Smooth muscle cell (in vitro differentiated cells): ENCODE data around the gene SELPLG. TPM values are rescaled to one million over a fixed set of nuclear protein-coding genes. Genes with fewer than 3 reads are reported as not detected.

Source experiments
- DNase-seq: peaks from one replicate; lab custom pipeline; 2025; ENCODE audit not compliant: unreplicated experiment; lab: John Stamatoyannopoulos, UW
- H2AFZ ChIP-seq: fragments of 200-600 bp; sonication (generic); 2 replicates; pipeline ENCODE4 v1.6.0; 2016; ENCODE audit warnings: antibody characterized with exemption, low read depth, mild to moderate bottlenecking
- H3F3A ChIP-seq: fragments of 200-600 bp; sonication (generic); 2 replicates; pipeline ENCODE4 v1.6.0; 2017; ENCODE audit warnings: antibody characterized with exemption, low read depth
- H3K27ac ChIP-seq: fragments of 200-600 bp; sonication (generic); 2 replicates; pipeline ENCODE4 v1.5.1; 2016; ENCODE audit warnings: low read depth, mild to moderate bottlenecking
- H3K27me3 ChIP-seq: fragments of 200-600 bp; sonication (generic); 2 replicates; pipeline ENCODE4 v1.6.1; 2016; ENCODE audit warnings: low read depth, mild to moderate bottlenecking
- H3K36me3 ChIP-seq: fragments of 200-600 bp; sonication (generic); 2 replicates; pipeline ENCODE4 v1.5.1; 2016; ENCODE audit warnings: low read depth
- H3K4me1 ChIP-seq: fragments of 200-600 bp; sonication (generic); 2 replicates; pipeline ENCODE4 v1.5.1; 2016; ENCODE audit warnings: low read depth
- H3K4me2 ChIP-seq: fragments of 200-600 bp; sonication (generic); 2 replicates; pipeline ENCODE4 v1.6.0; 2016; ENCODE audit warnings: mild to moderate bottlenecking
- H3K4me3 ChIP-seq: fragments of 200-600 bp; sonication (generic); 2 replicates; pipeline ENCODE4 v1.5.1; 2016; ENCODE audit warnings: mild to moderate bottlenecking
- H3K79me2 ChIP-seq: fragments of 200-600 bp; sonication (generic); 2 replicates; pipeline ENCODE4 v1.6.0; 2016; ENCODE audit warnings: low read depth, mild to moderate bottlenecking
- H3K9ac ChIP-seq: fragments of 200-600 bp; sonication (generic); 2 replicates; pipeline ENCODE4 v1.6.0; 2016; ENCODE audit warnings: low read depth
- H3K9me3 ChIP-seq: fragments of 200-600 bp; sonication (generic); replicated peaks from 2 replicates; pipeline ENCODE4 v1.5.1; 2016; ENCODE audit warnings: low read depth
- H4K20me1 ChIP-seq: fragments of 200-600 bp; sonication (generic); 2 replicates; pipeline ENCODE4 v1.6.0; 2016; ENCODE audit warnings: low read depth
- WGBS: methylation state at CpG from one replicate; pipeline ENCODE4 v1.1.7; 2016; ENCODE audit warnings: low lambda C conversion rate; 5-methylcytosine and 5-hydroxymethylcytosine counted together
- polyA plus RNA-seq: library from polyadenylated mRNA; unstranded; fragments of >200 nt; fragmentation: Nextera tagmentation; extraction: Ambion mirVana; gene quantifications from 2 replicates; pipeline ENCODE4 v1.2.1, GENCODE V29; 2016
- total RNA-seq: library from RNA; depleted of rRNA; stranded (reverse); fragments of >200 nt; gene quantifications from 2 replicates; pipeline ENCODE4 v1.2.3, GENCODE V29; 2014
- TF ChIP-seq, protein P1 (sequence below): fragments of 200-600 bp; sonication (generic); IDR thresholded peaks from 2 replicates; pipeline ENCODE4 v1.5.1; 2017; ENCODE audit warnings: borderline replicate concordance, mild to moderate bottlenecking, antibody characterized with exemption; ENCODE audit not compliant: insufficient read depth, poor library complexity, severe bottlenecking

Gene SELPLG
- total and polyA plus RNA-seq, 2 experiments from 2014 or later = 0.09 to 2.0 TPM

DNA sequence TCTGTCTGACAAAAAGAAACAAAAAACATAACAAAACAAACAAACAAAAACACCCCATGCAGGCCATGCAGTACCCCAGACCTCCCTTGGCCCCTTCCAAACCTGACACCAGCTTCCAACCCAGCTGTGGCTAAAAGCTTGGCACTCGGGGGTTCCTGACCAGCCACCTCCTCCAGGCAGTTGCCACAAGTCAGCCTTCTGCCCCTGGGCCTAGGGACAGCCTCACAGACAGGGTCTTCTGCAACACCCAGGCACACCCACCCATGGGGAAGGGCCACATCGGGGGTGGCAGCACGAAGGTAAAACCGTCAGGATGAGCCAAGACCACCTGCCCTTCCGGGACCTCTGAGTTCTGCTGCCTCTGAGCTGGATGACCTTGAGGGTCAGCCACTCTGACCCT is 25.1 kb downstream of the SELPLG start:
- Histone ChIP-seq H3K27ac (no peak overlapping the region), H3K27me3 (no peaks in the 10 kb centered on the region), H3K9ac (no peak overlapping the region), H3K4me2 (no peak overlapping the region), H3K4me3 (no peak overlapping the region), H3F3A (peaks cover 7% of the 10 kb centered on the region), H3K79me2 (no peaks in the 10 kb centered on the region), H3K36me3 (no peaks in the 10 kb centered on the region), H3K4me1 (no peaks in the 10 kb centered on the region), H2AFZ (no peak overlapping the region), H4K20me1 (no peaks in the 10 kb centered on the region), H3K9me3 (no peaks in the 10 kb centered on the region)
- DNase-seq = no peak
- TF ChIP-seq, protein P1, sequence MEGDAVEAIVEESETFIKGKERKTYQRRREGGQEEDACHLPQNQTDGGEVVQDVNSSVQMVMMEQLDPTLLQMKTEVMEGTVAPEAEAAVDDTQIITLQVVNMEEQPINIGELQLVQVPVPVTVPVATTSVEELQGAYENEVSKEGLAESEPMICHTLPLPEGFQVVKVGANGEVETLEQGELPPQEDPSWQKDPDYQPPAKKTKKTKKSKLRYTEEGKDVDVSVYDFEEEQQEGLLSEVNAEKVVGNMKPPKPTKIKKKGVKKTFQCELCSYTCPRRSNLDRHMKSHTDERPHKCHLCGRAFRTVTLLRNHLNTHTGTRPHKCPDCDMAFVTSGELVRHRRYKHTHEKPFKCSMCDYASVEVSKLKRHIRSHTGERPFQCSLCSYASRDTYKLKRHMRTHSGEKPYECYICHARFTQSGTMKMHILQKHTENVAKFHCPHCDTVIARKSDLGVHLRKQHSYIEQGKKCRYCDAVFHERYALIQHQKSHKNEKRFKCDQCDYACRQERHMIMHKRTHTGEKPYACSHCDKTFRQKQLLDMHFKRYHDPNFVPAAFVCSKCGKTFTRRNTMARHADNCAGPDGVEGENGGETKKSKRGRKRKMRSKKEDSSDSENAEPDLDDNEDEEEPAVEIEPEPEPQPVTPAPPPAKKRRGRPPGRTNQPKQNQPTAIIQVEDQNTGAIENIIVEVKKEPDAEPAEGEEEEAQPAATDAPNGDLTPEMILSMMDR = no peak
- 92% methylated on average over 5 of the region's 5 CpGs for whole genome bisulfite sequencing

DNA sequence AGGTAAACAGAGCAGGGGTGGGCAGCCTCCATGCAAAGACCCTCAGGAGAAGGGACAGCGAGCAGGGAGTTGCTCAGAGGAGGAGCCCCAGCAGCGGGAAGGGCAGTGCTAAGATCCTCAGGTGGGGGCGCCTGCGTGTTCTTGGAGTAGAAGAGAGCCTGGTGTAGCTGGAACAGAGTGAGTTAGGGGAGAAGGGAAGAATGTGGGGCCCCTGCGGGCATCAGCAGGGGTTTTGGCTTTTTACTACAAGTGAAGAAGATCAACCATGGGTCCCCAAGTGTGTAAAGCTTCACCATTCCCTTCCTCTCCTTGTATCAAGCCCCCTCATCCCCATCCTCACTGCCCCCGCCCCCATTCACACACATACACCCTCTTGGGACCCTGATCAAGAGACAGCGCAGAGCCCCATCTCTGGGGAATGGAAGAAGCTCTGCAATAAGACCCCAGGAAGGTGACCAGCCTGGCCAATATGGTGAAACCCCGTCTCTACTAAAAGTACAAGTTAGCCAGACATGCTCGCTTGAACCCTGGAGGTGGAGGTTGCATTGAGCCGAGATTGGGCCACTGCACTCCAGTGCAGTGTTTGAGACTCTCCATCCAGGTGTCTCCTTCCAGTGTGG is 25.6 kb downstream of the SELPLG start:
- TF ChIP-seq, protein P1 = no peak
- Histone ChIP-seq H3K27ac (no peak overlapping the region), H3F3A (peaks cover 7% of the 10 kb centered on the region), H3K4me2 (no peak overlapping the region), H3K4me1 (no peaks in the 10 kb centered on the region), H3K4me3 (no peak overlapping the region), H3K9ac (no peak overlapping the region), H3K36me3 (no peaks in the 10 kb centered on the region), H2AFZ (no peak overlapping the region), H4K20me1 (no peaks in the 10 kb centered on the region), H3K79me2 (no peaks in the 10 kb centered on the region), H3K27me3 (no peaks in the 10 kb centered on the region), H3K9me3 (no peaks in the 10 kb centered on the region)
- DNase-seq = no peak
- WGBS = 87% methylated on average over 10 of the region's 10 CpGs

DNA sequence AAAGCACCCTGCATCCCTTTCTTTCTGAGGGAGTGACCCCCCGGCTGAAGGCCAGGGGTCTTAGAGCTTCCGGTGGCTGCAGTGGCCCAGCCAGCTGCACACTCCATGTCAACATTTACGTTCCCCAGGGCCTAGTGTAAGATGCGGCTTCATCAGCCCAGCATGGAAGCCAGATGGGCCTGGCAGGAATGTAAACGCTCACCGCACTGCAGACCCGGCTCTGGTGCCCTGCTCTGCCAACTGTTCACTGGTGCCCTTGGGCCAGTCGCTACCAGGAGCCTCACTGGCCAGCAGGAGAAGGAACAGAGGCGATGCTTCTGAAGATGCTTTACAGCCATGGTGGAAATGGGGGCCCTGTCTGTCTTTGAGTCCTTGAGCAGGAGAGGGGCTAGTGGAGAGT is 27.2 kb downstream of the SELPLG start:
- H3K4me3 ChIP-seq = no peak overlapping the region
- H3K9me3 ChIP-seq = no peaks in the 10 kb centered on the region
- no peaks in the 10 kb centered on the region for H3K36me3 ChIP-seq
- H3F3A ChIP-seq = peaks cover 3% of the 10 kb centered on the region
- H3K9ac ChIP-seq = no peak overlapping the region
- TF ChIP-seq, protein P1 = no peak
- H2AFZ ChIP-seq = no peak overlapping the region
- no peak for DNase-seq
- WGBS = 78% methylated on average over 9 of the region's 9 CpGs
- H3K27ac ChIP-seq = no peak overlapping the region
- H3K27me3 ChIP-seq = no peaks in the 10 kb centered on the region
- H4K20me1 ChIP-seq = no peaks in the 10 kb centered on the region
- H3K79me2 ChIP-seq = no peaks in the 10 kb centered on the region
- H3K4me1 ChIP-seq = no peaks in the 10 kb centered on the region
- H3K4me2 ChIP-seq = no peak overlapping the region
